GM21786 (cell line): ENCODE results near the gene REXO5.

Experiments used
- ATAC-seq: cut with Tn5 transposase; IDR thresholded peaks from one replicate; pipeline ENCODE4 v1.9.1; 2021; ENCODE audit not compliant: unreplicated experiment

REXO5 gene

DNA sequence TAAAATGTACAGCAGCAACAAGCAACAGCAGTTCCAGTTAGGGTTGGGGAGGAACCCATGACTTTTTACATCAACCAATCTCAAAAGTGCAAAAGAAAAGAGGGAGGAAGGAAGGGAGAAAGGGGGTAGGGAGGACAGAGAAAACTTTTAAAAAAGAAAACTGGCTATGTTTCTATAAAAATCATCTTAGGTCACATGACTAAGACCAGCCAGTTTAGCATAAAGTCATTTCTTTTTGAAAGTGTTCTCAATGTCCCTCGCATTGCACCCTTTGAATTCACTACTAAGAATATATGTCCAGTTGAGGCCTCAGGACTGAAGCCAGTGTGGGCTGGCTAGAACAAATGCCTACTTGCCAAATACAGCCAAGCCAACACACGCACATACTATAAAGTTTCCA lies 64.9 kb downstream of the REXO5 start:
- ATAC-seq: no peak

DNA sequence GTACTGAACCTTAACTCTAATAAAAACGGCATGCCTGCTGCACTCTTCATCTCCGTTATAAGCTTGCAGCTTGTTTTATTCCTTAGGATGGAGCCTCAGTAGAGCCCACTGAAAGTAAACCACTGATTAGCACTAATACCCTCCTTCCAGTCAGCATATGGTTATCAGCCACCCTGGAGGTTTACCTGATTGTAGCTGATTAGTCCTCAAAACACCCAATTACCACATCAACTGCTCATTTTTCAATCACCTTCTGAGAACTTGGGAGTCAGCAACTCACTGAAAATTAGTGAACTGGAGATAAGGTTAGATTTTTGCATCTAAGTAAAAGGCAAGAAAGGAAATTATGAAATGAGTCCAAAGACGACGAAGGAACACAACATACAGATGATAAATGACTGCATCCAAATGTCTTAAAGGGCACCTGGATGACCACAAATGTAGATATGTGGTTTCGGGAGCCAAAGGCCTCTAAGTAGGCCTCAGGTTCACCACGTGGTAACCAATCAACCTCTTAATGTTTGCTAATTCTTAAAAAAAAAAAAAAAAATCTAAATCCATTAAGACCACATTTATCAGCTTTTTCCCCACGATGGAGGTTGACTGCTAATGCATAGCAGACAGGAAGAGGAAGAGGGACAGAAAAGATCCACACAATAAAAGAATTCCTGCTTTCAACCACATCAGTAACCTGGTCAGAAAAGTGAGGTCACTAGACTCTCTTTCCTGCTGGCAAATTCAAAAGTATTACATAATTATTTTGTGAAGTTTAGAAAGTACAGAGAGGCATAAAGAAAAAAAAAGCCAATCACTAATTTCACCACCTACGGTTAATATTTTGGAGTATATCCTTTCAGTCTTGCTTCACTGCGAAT lies 65.9 kb downstream of the REXO5 start:
- no peak for ATAC-seq

DNA sequence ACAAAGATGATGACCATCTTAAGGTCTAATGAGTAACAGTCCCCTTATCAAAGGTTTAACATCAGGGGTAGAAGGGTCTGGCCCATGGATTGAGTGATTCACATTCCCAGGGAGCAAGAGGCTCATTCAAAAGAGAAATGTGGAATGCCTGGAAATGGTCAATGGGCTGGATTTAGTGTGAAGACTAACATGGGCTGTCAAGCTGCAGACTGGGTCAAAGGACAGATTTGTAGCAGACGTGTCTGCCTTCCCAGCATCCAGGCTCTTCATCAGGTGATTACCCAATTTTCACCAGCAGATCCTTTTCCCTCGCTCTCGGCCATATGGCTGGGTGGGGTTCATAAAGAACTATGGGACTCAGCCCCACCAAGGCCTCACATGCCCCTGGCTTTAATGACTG lies 67.0 kb downstream of the REXO5 start:
- ATAC-seq: no peak

DNA sequence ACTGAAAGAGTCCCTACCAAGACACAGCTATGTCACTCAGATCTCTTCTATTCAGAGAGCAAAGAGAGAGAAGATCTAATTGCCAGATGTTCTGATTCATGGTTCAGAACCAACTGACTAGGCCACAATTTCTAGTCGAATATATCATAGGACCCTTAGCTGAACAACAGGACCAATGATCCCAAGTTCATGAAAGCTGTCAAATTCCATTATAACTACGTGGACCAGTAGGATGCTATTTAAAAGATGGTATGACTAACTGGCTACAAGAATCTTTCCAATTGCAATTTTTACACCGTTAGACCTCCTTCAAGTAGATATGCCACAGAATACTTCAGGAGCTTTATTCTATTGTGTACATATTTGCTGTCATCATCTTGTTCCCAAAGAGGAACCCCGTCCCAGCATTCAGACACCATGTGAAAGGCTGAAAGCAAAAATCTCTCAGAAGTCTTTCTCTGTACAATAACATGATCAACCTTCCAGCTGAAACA lies 67.8 kb downstream of the REXO5 start:
- no peak for ATAC-seq

DNA sequence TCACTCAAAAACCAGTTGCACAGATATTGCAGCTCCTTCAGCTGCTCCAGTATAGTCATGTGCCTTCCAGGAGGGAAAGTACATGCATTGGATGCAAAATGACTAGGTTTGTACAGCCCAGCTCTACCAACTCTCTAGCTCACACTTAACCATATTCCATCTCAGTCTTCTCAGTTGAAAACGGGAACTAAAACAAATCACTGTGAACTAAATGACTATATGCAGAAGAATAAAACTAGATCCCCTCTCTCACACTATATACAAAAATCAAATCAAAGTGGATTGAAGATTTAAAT lies 69.0 kb downstream of the REXO5 start:
- ATAC-seq: no peak

- no peak for ATAC-seq
Measured at GRCh38 chr16:20878682-20879147, 72.4 kb downstream of the REXO5 start.

- peak; percentile 39 for ATAC-seq
Measured at GRCh38 chr16:20879175-20880040, 73.1 kb downstream of the REXO5 start.

GRCh38 chr16:20880867-20881502 lies 74.7 kb downstream of the REXO5 start:
- no peak for ATAC-seq

DNA sequence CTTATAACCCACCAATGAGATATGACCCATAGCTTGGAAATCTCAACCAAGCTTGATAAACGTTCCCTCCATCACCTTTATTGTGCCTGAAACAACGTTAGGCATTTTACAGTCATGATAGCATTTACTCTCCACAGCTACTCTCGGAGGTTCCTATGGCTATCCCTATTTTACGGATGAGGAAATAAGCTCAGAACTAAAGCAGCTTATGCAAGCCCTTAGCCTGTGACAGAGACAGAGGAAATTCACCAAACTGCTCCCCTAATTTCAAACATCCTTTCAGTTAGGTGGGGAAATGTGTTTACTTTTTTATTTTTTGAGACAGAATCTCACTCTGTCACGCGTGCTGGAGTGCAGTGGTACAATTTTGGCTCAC lies 75.2 kb downstream of the REXO5 start:
- ATAC-seq: no peak

- ATAC-seq: no peak
Measured at GRCh38 chr16:20883554-20884239, 77.4 kb downstream of the REXO5 start.

DNA sequence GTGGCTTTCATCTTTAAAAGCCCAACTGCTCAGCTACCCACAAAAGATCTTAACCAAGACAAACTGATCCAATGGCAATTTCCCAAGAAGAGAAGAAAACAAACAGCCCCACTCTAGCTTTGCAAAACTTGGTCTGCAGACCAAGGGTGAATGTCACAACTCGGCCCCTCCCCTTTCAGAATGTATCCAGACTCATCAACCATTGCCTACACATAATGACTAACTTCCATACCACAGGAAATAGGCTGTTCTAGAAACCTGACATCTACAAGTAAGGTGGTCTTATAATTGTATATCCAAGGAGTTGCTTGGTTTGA lies 77.9 kb downstream of the REXO5 start:
- no peak for ATAC-seq

GRCh38 chr16:20886320-20886719 lies 80.0 kb downstream of the REXO5 start:
- ATAC-seq: no peak

GRCh38 chr16:20887207-20887606 lies 80.9 kb downstream of the REXO5 start:
- no peak for ATAC-seq

GRCh38 chr16:20889625-20890275 lies 83.4 kb downstream of the REXO5 start:
- ATAC-seq: no peak

- ATAC-seq: no peak
Measured at GRCh38 chr16:20894388-20894787, 88.1 kb downstream of the REXO5 start.

DNA sequence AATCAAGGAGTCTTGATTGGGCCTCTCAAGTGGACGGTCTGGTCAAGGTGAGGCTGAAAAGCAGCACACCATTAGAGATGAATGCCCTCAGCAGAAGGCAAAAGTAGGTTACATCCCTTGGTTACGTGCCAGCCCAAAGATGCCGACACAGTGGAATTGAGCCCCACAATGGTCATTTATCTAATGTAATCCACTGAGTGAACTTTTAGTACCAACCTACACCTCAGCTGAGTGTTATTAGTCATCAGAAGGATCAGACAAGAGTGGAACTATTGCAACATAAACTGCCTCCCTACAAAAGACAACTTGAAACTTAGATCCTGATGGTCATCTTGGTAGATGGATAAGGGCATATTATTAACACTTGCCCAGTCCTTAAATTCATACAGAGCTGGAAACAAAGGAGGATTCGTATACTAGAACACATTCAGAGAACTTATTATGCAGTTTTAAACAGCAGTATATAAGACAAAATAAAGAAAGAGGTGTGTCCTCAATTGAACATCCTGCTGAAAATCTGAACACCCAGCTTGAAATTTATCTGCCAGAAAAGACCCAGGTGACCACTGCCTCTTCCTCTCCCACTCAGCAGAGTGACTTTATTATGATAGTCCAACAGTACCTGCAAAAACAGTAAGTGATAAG lies 91.0 kb downstream of the REXO5 start:
- ATAC-seq: no peak

DNA sequence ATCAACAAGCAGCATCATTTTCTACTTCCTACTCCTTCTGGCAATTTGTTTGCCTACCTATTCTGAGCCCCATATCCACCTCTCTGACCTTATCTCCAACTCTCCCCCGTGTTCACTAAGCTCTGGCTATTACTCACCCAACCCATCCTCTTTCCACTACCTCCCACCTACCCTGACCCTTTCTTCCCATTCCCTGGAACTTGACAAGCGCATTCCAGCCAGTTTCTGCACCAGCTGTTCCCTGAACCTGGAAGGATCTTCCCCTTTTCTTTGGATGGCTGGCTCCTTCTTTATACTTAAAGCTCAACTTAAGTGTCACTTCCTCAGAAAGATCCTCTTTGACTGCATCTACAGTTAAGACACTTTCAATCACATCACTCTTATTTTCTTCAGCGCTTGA lies 91.6 kb downstream of the REXO5 start:
- no peak for ATAC-seq

DNA sequence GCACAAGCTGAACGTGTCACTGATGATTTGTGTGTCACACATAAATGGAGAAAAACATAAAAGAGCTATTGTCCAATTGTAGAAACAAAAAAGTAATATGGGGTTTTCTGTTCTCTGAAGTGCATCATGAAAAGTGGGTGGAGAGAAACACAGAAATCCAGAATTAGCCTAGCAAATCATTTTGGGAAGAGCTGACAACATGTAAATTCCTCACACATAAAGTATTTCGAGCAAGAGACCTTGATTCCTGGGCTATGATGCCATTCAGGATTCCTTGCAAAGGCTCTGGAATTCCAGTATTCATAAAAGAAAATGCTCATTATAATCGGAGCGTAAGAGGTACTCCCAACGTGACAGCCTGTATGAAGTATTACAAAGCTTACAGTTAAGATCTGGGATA lies 92.7 kb downstream of the REXO5 start:
- ATAC-seq: no peak
